Erythroblast (primary cell): ENCODE measurements around the gene OR5D18.
"Not testable (repeated sequence)": the region's sequence is repeated elsewhere in the genome, so short reads cannot be mapped to it uniquely, and the experiment has no call there.

Experiments used
- DNase-seq, 2 experiments: peaks; one replicate each; lab custom pipeline; 2025; lab: John Stamatoyannopoulos, UW
- GATA1 ChIP-seq: IDR thresholded peaks from 2 replicates; pipeline ENCODE4 v1.6.1; 2011; ENCODE audit warnings: low read depth, mild to moderate bottlenecking, control low read depth, low read length, moderate library complexity
- POLR2A ChIP-seq: IDR thresholded peaks from 2 replicates; pipeline ENCODE4 v1.6.1; 2011; ENCODE audit warnings: mild to moderate bottlenecking, low read length

Gene OR5D18

DNA sequence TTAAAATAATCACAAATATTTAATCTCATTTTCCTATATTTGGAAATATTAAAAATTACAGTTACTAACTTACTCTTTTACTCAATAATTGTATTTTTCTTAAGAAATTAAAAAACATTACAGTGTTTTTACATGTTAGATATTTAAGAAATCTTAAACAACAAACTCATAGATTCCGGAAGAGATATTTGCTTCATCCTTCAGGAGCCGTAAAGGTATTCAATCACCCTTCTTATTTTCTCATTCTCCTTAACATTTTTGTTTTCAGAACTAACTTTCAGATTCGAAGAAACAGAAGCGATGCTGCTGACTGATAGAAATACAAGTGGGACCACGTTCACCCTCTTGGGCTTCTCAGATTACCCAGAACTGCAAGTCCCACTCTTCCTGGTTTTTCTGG is at the start of gene OR5D18:
Gene OR5D18 (plus strand): TSS at position 301 of the 400 bp plus-strand sequence. CDS start 0 bp downstream, at position 301.
- no peak for TF ChIP-seq GATA1
- TF ChIP-seq POLR2A, result no peak
- no peak for DNase-seq

DNA sequence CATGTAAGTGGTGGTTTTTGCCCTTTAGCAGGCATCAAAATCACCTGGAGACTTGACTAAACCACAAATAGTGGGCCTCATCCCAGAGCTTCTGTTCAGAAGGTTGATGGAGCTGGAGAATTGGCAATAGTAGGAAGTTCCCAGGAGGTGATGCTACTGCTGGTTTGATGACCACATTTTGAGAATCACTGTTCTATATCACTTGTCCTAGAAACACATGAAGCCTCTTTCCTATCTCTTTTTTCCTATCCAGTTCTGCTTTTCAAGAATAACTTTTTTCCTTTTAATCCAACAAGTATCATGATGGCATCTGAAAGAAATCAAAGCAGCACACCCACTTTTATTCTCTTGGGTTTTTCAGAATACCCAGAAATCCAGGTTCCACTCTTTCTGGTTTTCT is 46.3 kb upstream of the OR5D18 start, which contains the start of gene OR5D13:
Gene OR5D13 (plus strand): TSS at position 301 of the 400 bp plus-strand sequence. CDS start 0 bp downstream, at position 301.
- no peak for DNase-seq
- no peak for TF ChIP-seq POLR2A

DNA sequence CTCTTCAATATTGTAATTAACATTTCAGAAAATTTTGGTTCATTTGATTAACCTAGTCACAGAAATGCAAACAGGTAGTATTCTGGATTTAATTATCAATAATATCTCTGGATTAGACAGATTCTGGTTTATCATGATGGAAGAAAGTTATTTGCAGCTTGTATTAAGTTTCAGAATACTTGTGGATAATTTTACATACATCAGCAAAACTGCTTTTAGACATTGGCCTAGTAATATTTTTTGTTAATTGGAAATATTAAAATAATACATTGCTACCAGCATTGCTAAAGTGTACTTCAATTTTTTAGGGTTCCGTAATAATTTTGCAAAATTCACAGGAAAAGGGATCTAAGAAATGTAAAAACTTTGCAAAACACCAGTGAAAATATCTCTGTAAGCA is 27.8 kb upstream of the OR5D18 start:
- no peak for DNase-seq
- TF ChIP-seq GATA1 (no peak), POLR2A (no peak)

DNA sequence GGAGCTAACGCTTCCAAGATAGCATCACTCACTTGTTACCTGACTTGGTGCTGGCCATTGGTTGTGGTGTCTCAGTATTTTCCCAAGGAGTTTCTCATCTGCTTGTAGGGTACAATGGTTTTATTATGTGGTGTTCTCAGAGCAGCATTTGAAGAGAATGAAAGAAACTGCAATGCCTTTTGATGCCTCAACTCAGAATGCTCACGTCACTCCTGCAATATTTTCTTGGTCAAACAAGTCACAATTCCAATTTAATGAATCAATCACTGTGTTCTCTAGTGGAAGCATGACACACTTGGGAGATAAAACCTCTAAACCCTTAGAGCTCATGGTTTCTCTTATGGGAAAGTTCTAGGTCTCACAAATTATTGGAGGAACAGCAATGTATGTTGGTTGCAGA is 26.1 kb upstream of the OR5D18 start:
- TF ChIP-seq POLR2A (no peak), GATA1 (no peak)
- no peak for DNase-seq

- TF ChIP-seq GATA1 (no peak), POLR2A (no peak)
- DNase-seq, result no peak
Measured at GRCh38 chr11:55795256-55795655, 24.2 kb upstream of the OR5D18 start, which contains the start of gene OR5D14. OR5D14 (plus strand) TSS chr11:55795556; CDS start chr11:55795556, 0 bp downstream.

DNA sequence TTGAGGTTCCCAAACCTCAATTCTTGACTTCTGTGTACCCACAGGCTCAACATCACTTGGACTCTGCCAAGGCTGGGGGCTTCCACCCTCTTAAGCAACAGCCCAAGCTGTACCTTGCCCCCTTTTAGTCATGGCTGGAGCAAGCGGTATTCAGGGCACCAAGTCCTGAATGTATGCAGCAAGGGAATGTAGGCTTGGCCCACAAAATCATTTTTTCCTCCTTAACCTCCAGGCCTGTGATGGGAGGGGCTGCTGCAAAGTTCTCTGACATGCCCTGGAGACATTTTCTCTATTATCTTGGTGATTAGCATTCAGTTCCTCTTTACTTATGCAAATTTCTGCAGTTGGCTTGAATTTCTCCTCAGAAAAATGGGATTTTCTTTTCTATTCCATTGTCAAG is 13.2 kb upstream of the OR5D18 start:
- TF ChIP-seq POLR2A (no peak), GATA1 (no peak)
- no peak for DNase-seq

- DNase-seq, result no peak
Measured at GRCh38 chr11:55811067-55811466, 8.4 kb upstream of the OR5D18 start, which contains the start of gene OR5L1. OR5L1 (plus strand) TSS chr11:55811367; CDS start chr11:55811467, 100 bp downstream.

GRCh38 chr11:55826919-55827318 is 7.5 kb downstream of the OR5D18 start, which contains the start of gene OR5L2:
OR5L2 (plus strand) TSS chr11:55827219; CDS start chr11:55827219, 0 bp downstream.
- no peak for TF ChIP-seq GATA1
- TF ChIP-seq POLR2A, result no peak
- no peak for DNase-seq

More at GRCh38 chr11:55811067-55811466, 8.4 kb upstream of the OR5D18 start, which contains the start of gene OR5L1:
- TF ChIP-seq POLR2A, result no peak
- no peak for TF ChIP-seq GATA1

DNA sequence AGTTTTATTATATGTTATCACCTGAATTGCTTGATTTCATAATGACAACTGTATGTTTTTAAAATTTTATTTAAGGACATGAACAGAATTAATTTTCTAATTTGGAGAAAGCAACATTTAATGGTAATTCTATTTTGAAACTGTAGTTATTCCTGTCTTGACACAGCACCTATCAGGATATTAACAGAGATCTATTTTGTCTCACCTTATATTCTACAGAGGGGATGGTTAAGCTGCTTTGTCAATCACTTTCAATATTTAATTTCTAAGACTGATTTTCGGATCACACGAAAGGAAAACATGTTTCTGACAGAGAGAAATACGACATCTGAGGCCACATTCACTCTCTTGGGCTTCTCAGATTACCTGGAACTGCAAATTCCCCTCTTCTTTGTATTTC is 19.0 kb downstream of the OR5D18 start, which contains the start of gene OR5D16:
Gene OR5D16 (plus strand): TSS at position 301 of the 400 bp plus-strand sequence. CDS start 0 bp downstream, at position 301.
- TF ChIP-seq GATA1, result no peak
- no peak for TF ChIP-seq POLR2A

DNA sequence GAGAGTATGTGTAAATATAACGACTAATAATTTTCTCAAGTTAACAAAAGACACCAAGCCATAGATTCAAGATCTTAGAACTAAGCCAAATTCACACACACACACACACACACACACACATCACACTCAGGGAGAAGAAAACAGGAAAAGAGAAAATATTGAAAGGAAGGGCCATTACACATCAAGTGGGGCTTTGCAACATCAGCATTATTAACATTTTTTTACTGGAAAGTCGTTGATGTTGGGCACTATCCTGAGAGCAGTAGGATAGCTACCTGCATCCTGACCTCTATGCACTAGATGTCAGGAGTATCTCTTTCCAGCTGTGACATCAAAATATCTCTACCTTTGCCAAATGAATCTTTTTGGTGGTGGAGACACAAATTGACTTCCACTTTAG is 28.0 kb downstream of the OR5D18 start:
- TF ChIP-seq POLR2A, result no peak
- no peak for TF ChIP-seq GATA1
- no peak for DNase-seq

More for the DNA sequence above, 19.0 kb downstream of the OR5D18 start, which contains the start of gene OR5D16:
- no peak for DNase-seq

GRCh38 chr11:55849037-55849436 is 29.6 kb downstream of the OR5D18 start:
- no peak for DNase-seq
- TF ChIP-seq POLR2A (no peak), GATA1 (no peak)

GRCh38 chr11:55852141-55852540 is 32.7 kb downstream of the OR5D18 start:
- no peak for DNase-seq
- TF ChIP-seq GATA1 (no peak), POLR2A (no peak)

DNA sequence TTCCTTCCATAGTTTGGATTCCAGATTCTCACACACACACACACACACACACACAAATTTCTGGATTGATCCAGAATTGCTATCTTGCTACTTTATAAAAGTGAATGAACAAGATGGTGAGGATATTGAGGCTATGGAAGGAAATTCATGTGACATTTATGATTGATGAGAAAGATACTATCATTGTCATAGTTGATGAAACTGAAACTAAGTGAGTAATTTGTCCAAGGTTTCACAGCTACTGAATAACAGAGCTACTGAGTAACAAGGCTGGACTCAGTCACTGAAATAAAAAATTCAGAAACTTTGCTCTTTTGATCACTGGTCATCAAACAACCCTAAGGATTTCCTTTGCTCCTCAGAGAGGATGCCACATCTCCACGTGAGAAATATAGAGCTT is 35.3 kb downstream of the OR5D18 start:
- TF ChIP-seq GATA1, result no peak
- TF ChIP-seq POLR2A, result no peak
- no peak for DNase-seq

DNA sequence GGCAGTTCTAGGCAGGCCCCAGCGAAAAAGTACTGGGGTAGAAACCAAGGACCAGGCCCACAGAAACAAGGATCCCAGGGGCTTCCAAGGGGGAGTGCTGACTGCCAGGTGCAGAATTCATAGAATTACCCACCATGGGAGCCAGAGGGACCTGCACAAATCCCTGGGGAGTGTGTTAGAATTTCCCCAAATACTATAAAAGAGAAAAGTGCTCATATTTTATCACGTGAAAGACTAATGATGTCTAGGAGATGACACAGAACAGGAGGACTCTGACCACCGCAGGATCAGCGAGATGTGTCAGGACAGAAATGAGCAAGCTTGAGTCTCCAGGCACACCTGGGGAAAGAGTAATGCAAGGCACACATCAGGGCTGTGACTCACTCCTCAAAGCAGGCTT is 47.9 kb downstream of the OR5D18 start:
- DNase-seq, result not testable (repeated sequence)
